DMS114 treated with DMSO at 0.1 percent for 48 hours (cell line): ENCODE measurements around the gene ELOVL4.

Source experiments
- DNase-seq: peaks from one replicate; lab custom pipeline; 2025; ENCODE audit not compliant: unreplicated experiment; lab: John Stamatoyannopoulos, UW

ELOVL4 gene

GRCh38 chr6:79947191-79948186 is at the start of gene ELOVL4:
ELOVL4 (minus strand) TSS chr6:79947553; CDS start chr6:79947279, 274 bp downstream.
- peak; percentile 61 for DNase-seq

GRCh38 chr6:79993911-79994309 is 46.6 kb upstream of the ELOVL4 start:
- no peak for DNase-seq

- no peak for DNase-seq
These were observed 45.9 kb upstream of the ELOVL4 start for GRCh38 chr6:79993012-79993910.

- no peak for DNase-seq
These were observed 42.3 kb upstream of the ELOVL4 start for GRCh38 chr6:79989641-79990040.

GRCh38 chr6:79985128-79985527 is 37.8 kb upstream of the ELOVL4 start:
- no peak for DNase-seq

GRCh38 chr6:79984261-79984660 is 36.9 kb upstream of the ELOVL4 start:
- DNase-seq, result no peak

GRCh38 chr6:79981652-79982051 is 34.3 kb upstream of the ELOVL4 start:
- DNase-seq, result no peak

GRCh38 chr6:79971193-79971592 is 23.8 kb upstream of the ELOVL4 start:
- DNase-seq, result no peak

GRCh38 chr6:79969784-79970183 is 22.4 kb upstream of the ELOVL4 start:
- DNase-seq, result no peak

- DNase-seq, result no peak
These were observed 19.8 kb upstream of the ELOVL4 start for GRCh38 chr6:79967178-79967577.

- no peak for DNase-seq
These were observed 17.3 kb upstream of the ELOVL4 start for GRCh38 chr6:79964607-79965081.

- DNase-seq, result no peak
These were observed 7.5 kb upstream of the ELOVL4 start for GRCh38 chr6:79954849-79955248.

GRCh38 chr6:79949233-79949632 is 1.9 kb upstream of the ELOVL4 start:
- DNase-seq, result peak; percentile 16

- DNase-seq, result peak; percentile 26
These were observed 822 bp downstream of the ELOVL4 start for GRCh38 chr6:79946272-79947190.

- no peak for DNase-seq
These were observed 4.2 kb downstream of the ELOVL4 start for GRCh38 chr6:79943133-79943532.

GRCh38 chr6:79941489-79942151 is 5.7 kb downstream of the ELOVL4 start:
- DNase-seq, result no peak

GRCh38 chr6:79928478-79928998 is 18.8 kb downstream of the ELOVL4 start:
- DNase-seq, result no peak

GRCh38 chr6:79927758-79928157 is 19.6 kb downstream of the ELOVL4 start:
- DNase-seq, result no peak

- DNase-seq, result no peak
These were observed 24.1 kb downstream of the ELOVL4 start for GRCh38 chr6:79923270-79923669.

- DNase-seq, result no peak
These were observed 25.3 kb downstream of the ELOVL4 start for GRCh38 chr6:79922018-79922417.
